Skin of body (tissue), 2 donors: ENCODE measurements around the gene OTOP3. TPM values are rescaled to one million over a fixed set of nuclear protein-coding genes. Genes with fewer than 3 reads are reported as not detected.

Source experiments
- DNase-seq: peaks from one replicate; lab custom pipeline; 2025; lab: John Stamatoyannopoulos, UW
- total RNA-seq: library from RNA; depleted of rRNA; stranded (reverse); fragments of >200 nt; gene quantifications from one replicate; pipeline ENCODE4 v1.2.3, GENCODE V29; 2014

Gene OTOP3
- total RNA-seq, 1 donor from 2014 or later, result not detected

GRCh38 chr17:74941128-74941725 lies 5.5 kb downstream of the OTOP3 start:
- DNase-seq, result no peak

- no peak for DNase-seq
Measured at GRCh38 chr17:74943808-74944522, 8.3 kb downstream of the OTOP3 start.

GRCh38 chr17:74945543-74945942 lies 9.8 kb downstream of the OTOP3 start:
- no peak for DNase-seq

- no peak for DNase-seq
Measured at GRCh38 chr17:74946641-74947040, 10.9 kb downstream of the OTOP3 start.

GRCh38 chr17:74947041-74947754 lies 11.5 kb downstream of the OTOP3 start:
- DNase-seq, result no peak

- DNase-seq, result no peak
Measured at GRCh38 chr17:74949455-74950115, 13.9 kb downstream of the OTOP3 start.

GRCh38 chr17:74950207-74950606 lies 14.5 kb downstream of the OTOP3 start:
- no peak for DNase-seq

GRCh38 chr17:74951065-74951464 lies 15.4 kb downstream of the OTOP3 start:
- no peak for DNase-seq

- DNase-seq, result no peak
Measured at GRCh38 chr17:74951680-74952421, 16.2 kb downstream of the OTOP3 start.

- DNase-seq, result no peak
Measured at GRCh38 chr17:74952431-74953133, 16.9 kb downstream of the OTOP3 start.

- DNase-seq, result no peak
Measured at GRCh38 chr17:74953134-74953687, 17.5 kb downstream of the OTOP3 start.

- no peak for DNase-seq
Measured at GRCh38 chr17:74954115-74954514, 18.4 kb downstream of the OTOP3 start.

GRCh38 chr17:74954665-74955421 lies 19.1 kb downstream of the OTOP3 start:
- no peak for DNase-seq

GRCh38 chr17:74956093-74956492 lies 20.4 kb downstream of the OTOP3 start:
- DNase-seq, result no peak

GRCh38 chr17:74957935-74958740 lies 22.4 kb downstream of the OTOP3 start:
- no peak for DNase-seq

GRCh38 chr17:74959826-74960515 lies 24.3 kb downstream of the OTOP3 start:
- no peak for DNase-seq

- no peak for DNase-seq
Measured at GRCh38 chr17:74960570-74961342, 25.1 kb downstream of the OTOP3 start.
